GM19193 (cell line): ENCODE data around the gene ZBTB46.

Experiments used
- POLR2A ChIP-seq: IDR thresholded peaks from 4 replicates; pipeline ENCODE4 v1.6.1; 2011; ENCODE audit not compliant: insufficient read depth, insufficient read length; ENCODE audit errors: extremely low read depth

Gene ZBTB46

GRCh38 chr20:63830841-63831588 lies at the start of gene ZBTB46:
Gene ZBTB46, minus strand, starts transcription at chr20:63831264. Its CDS starts 40,507 bp downstream, at chr20:63790757.
- TF ChIP-seq POLR2A, result no peak

GRCh38 chr20:63878899-63879663 lies 48.0 kb upstream of the ZBTB46 start:
- no peak for TF ChIP-seq POLR2A

GRCh38 chr20:63877755-63878470 lies 46.8 kb upstream of the ZBTB46 start:
- no peak for TF ChIP-seq POLR2A

- TF ChIP-seq POLR2A, result no peak
Measured at GRCh38 chr20:63876489-63877036, 45.5 kb upstream of the ZBTB46 start.

- TF ChIP-seq POLR2A, result no peak
Measured at GRCh38 chr20:63873477-63873971, 42.5 kb upstream of the ZBTB46 start.

GRCh38 chr20:63868264-63868663 lies 37.2 kb upstream of the ZBTB46 start:
- no peak for TF ChIP-seq POLR2A

- TF ChIP-seq POLR2A, result peak; percentile 93
Measured at GRCh38 chr20:63864978-63865640, 34.0 kb upstream of the ZBTB46 start, which contains the start of gene TPD52L2. Gene TPD52L2, plus strand, starts transcription at chr20:63865270. Its CDS starts 96 bp downstream, at chr20:63865366.

- no peak for TF ChIP-seq POLR2A
Measured at GRCh38 chr20:63864545-63864977, 33.5 kb upstream of the ZBTB46 start.

- peak; percentile 71 for TF ChIP-seq POLR2A
Measured at GRCh38 chr20:63863798-63864544, 32.9 kb upstream of the ZBTB46 start.

GRCh38 chr20:63863021-63863797 lies 32.1 kb upstream of the ZBTB46 start:
- no peak for TF ChIP-seq POLR2A

GRCh38 chr20:63861981-63862901 lies 31.2 kb upstream of the ZBTB46 start:
- TF ChIP-seq POLR2A, result no peak
